Tibial artery (tissue), 4 donors: Measurements from ENCODE around the gene BYSL.

Source experiments
- DNase-seq, 2 donors: peaks; one replicate each; pipeline ENCODE4 v3.0.0-alpha.2; 2019
- H3K27ac ChIP-seq, 2 donors: fragments of 200-600 bp; sonication (generic) in 1 of 2; 1 replicate in 1 of 2; 2 replicates in 1 of 2; pipeline ENCODE4 v1.5.1; 2018 to 2019; ENCODE audit warnings: mild to moderate bottlenecking in 1 of 2
- H3K27me3 ChIP-seq, 2 donors: fragments of 200-600 bp; sonication (generic) in 1 of 2; one replicate each; pipeline versions ENCODE4 v1.5.1 to v1.6.0; 2016 to 2019
- H3K36me3 ChIP-seq, 3 donors: fragments of 200-600 bp; sonication (generic) in 2 of 3; one replicate each; pipeline ENCODE4 v1.5.1; 2016 to 2019; ENCODE audit warnings: mild to moderate bottlenecking in 2 of 3
- H3K4me1 ChIP-seq, 4 donors: fragments of 200-600 bp; sonication (generic) in 2 of 4; 1 replicate in 3 of 4; 2 replicates in 1 of 4; pipeline ENCODE4 v1.5.1; 2016 to 2019
- H3K4me3 ChIP-seq, 2 donors: fragments of 200-600 bp; sonication (generic) in 1 of 2; 1 replicate in 1 of 2; 2 replicates in 1 of 2; pipeline ENCODE4 v1.5.1; 2018 to 2019; ENCODE audit warnings: mild to moderate bottlenecking in 2 of 2
- H3K9me3 ChIP-seq, 3 donors: fragments of 200-600 bp; sonication (generic) in 1 of 3; one replicate each; pipeline ENCODE4 v1.5.1; 2016 to 2019
- intact Hi-C: fragments of 100-400 bp; cut with DNase I; formaldehyde crosslinking; loops from one replicate; pipeline ENCODE4 v1.15.0; 2023; ENCODE audit warnings: low total_unique reads
- TF ChIP-seq, protein P1 (sequence below), 2 experiments: fragments of 200-600 bp in 1 of 2; fragments of 450-650 bp in 1 of 2; IDR thresholded peaks; one replicate each; pipeline ENCODE4 v1.5.1; 2017 to 2019; ENCODE audit warnings: antibody characterized with exemption in 2 of 2, mild to moderate bottlenecking in 1 of 2, moderate library complexity in 1 of 2

The BYSL gene

DNA sequence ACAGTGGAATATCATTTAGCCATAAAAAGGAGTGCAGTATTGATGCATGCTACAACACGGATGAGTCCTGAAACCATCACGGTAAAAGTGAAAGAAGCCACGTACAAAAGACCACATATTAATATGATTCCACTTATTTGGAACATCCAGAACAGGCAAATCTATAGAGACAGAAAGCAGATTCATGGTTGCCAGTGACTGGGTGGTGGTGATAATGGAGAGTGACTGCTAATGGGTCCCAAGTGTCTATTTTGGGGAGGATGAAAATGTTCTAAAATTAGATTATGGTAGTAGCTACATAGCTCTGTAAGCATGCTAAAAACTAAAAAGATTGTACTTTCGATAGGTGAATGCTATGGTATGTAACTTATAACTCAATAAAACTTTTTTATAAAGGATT lies 38.7 kb downstream of the BYSL start:
- H3K36me3 ChIP-seq: peaks cover 0 to 8% (median 0%) of the 10 kb centered on the region in 3 donors
- H3K27ac ChIP-seq: no peak overlapping the region
- TF ChIP-seq, protein P1, sequence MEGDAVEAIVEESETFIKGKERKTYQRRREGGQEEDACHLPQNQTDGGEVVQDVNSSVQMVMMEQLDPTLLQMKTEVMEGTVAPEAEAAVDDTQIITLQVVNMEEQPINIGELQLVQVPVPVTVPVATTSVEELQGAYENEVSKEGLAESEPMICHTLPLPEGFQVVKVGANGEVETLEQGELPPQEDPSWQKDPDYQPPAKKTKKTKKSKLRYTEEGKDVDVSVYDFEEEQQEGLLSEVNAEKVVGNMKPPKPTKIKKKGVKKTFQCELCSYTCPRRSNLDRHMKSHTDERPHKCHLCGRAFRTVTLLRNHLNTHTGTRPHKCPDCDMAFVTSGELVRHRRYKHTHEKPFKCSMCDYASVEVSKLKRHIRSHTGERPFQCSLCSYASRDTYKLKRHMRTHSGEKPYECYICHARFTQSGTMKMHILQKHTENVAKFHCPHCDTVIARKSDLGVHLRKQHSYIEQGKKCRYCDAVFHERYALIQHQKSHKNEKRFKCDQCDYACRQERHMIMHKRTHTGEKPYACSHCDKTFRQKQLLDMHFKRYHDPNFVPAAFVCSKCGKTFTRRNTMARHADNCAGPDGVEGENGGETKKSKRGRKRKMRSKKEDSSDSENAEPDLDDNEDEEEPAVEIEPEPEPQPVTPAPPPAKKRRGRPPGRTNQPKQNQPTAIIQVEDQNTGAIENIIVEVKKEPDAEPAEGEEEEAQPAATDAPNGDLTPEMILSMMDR (IDR thresholded peaks at IDR 0.05): no peak
- H3K4me3 ChIP-seq: no peak overlapping the region
- intact Hi-C loops: no loop called here
- DNase-seq: no peak
- no peaks in the 10 kb centered on the region for H3K4me1 ChIP-seq
- H3K27me3 ChIP-seq: no peaks in the 10 kb centered on the region
- no peaks in the 10 kb centered on the region for H3K9me3 ChIP-seq

- Histone ChIP-seq H3K27ac (no peak overlapping the region), H3K27me3 (no peaks in the 10 kb centered on the region), H3K9me3 (no peaks in the 10 kb centered on the region), H3K4me3 (no peak overlapping the region), H3K36me3 (peaks cover 0 to 8% (median 0%) of the 10 kb centered on the region in 3 donors), H3K4me1 (no peaks in the 10 kb centered on the region)
- intact Hi-C loops: no loop called here
- no peak for DNase-seq
- TF ChIP-seq, protein P1 (IDR thresholded peaks at IDR 0.05): no peak
Measured at GRCh38 chr6:41963371-41963770, 42.1 kb downstream of the BYSL start.

DNA sequence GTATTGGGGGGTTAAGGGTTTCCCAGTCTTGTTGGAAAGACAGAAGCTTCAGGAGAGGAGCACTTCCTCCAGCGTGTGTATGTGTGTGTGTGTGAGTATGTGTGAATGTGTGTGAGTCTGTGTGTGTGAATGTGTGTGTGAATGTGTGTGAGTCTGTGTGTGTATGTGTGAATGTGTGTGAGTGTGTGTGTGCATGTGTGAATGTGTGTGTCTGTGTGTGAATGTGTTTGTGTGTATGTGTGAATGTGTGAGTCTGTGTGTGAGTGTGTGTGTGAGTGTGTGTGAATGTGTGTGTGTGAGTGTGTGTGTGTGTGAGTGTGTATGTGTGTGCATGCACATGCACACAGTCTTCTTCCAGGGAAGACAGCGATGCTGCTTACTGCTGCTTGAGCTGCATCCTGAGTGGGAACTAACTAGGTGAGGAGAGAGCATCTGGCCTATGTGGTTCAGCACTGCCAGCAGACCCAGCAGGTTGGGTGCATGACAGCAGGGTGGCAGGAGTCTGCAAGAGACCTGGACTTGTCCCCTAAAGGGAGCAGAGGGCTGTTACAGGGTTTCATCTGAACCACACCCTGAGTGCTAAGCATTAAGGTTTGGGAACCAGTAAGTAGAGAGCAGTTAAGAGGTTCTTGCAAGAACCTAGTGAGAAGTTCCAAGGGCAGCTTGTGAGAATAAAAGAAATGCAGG lies 43.0 kb downstream of the BYSL start:
- TF ChIP-seq, protein P1 (IDR thresholded peaks at IDR 0.05): no peak
- DNase-seq: peak in 1 of 2 donors; percentile 21
- intact Hi-C loops: no loop called here

DNA sequence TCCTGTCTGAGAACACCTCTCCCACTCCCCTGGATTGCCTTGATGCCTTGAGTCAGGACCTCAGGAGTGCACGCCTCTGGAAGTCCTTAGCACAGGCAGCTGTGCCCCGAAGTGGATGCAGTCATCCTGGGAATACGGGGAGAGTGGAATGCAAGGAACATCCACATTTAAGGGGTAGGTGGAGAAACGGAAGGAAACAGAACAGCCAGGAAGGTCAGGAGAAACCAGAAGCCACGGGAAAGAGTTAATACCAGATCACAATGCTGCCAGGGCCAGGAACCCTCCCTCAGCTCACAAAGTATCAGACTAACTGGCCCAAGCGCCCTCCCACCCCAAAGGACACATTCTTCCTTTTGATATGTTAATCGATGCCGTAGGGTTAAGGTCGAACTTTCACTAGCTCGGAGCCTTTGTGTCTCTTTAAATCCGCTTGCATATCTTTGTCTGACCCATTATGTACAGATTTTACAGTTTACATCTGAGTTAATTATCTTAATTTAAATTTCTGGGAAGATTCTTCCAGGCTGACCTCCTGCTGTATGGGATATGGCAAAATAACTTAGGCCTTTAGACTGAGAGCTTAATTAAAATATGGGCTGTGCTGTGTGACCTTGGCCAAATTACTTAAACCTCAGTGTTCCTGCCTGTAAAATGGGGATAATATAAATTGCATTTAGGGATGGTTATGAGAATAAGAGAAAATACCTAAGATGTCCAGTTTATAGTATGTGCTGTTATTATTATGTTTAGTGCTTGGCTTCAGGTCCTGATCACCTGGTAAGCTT lies 44.3 kb downstream of the BYSL start:
- TF ChIP-seq, protein P1 (IDR thresholded peaks at IDR 0.05): no peak
- Histone ChIP-seq H3K36me3 (no peaks in the 10 kb centered on the region), H3K9me3 (no peaks in the 10 kb centered on the region), H3K27ac (no peak overlapping the region), H3K4me3 (no peak overlapping the region), H3K4me1 (no peaks in the 10 kb centered on the region), H3K27me3 (no peaks in the 10 kb centered on the region)
- intact Hi-C loops: no loop called here
- DNase-seq: peak in 1 of 2 donors; percentile 21

More for the DNA sequence above, 43.0 kb downstream of the BYSL start:
- Histone ChIP-seq H3K27me3 (no peaks in the 10 kb centered on the region), H3K36me3 (peaks cover 0 to 2% (median 0%) of the 10 kb centered on the region in 3 donors), H3K4me1 (no peaks in the 10 kb centered on the region), H3K9me3 (no peaks in the 10 kb centered on the region), H3K4me3 (no peak overlapping the region), H3K27ac (no peak overlapping the region)

DNA sequence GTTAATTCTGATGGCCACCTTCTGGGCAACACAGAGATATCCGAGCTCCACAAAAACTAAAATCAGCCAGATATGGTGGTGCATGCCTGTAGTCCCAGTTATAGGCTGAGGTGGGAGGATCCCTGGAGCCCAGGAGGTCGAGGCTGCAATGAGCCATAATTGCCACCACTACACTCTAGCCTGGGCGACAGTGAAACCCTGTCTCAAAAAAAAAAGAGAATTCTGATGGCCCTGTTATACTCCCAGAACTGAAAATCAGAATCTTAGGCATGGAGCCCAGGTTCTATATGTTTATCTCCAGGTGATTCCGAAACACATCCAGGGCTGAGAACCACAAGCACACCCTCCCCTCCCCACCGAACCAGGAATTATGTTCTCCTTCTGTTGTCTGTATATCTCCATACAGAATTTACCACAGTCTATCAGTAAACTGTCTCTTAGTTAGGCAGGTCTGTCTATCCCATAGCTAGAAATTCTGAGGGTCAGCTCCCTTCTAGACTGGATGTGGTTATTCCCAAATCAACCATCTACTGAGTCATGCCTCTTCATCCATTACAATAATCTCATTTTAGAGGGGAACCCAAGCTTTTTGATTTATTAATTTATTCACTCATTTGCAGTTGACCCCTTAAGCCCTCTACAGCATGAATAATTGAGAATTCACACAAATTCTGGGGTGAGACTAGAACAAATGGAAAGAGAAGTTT lies 45.1 kb downstream of the BYSL start:
- DNase-seq: no peak
- no peak overlapping the region for H3K4me3 ChIP-seq
- TF ChIP-seq, protein P1 (IDR thresholded peaks at IDR 0.05): no peak
- no peaks in the 10 kb centered on the region for H3K4me1 ChIP-seq
- H3K27ac ChIP-seq: no peak overlapping the region
- no peaks in the 10 kb centered on the region for H3K9me3 ChIP-seq
- intact Hi-C loops: no loop called here
- no peaks in the 10 kb centered on the region for H3K36me3 ChIP-seq
- no peaks in the 10 kb centered on the region for H3K27me3 ChIP-seq
